ENCODE results near the gene EIF4A3. TPM values are rescaled to one million over a fixed set of nuclear protein-coding genes. Genes with fewer than 3 reads are reported as not detected.
A peak's percentile ranks its signal among the peaks of the same experiment; 100 is the strongest.

Gene EIF4A3
- total and polyA plus RNA-seq, 4 donors, result 29.0 to 35.1 (median 33.4) TPM

- no peak for DNase-seq (ENCODE audit: low spot score)
- Histone ChIP-seq H3K36me3 (ENCODE audit: control insufficient read depth in 4 of 4, insufficient read depth in 3 of 4, low read depth in 1 of 4, low read length in 3 of 4) (peaks cover 0 to 3% (median 2%) of the 10 kb centered on the region in 4 donors), H3K9me3 (ENCODE audit: control insufficient read depth in 4 of 4, low read length in 3 of 4) (no peaks in the 10 kb centered on the region), H3K27ac (ENCODE audit: low read depth in 1 of 2, low read length in 2 of 2) (no peak overlapping the region), H3K27me3 (ENCODE audit: control insufficient read depth in 4 of 4, insufficient read depth in 4 of 4, low read length in 3 of 4) (no peaks in the 10 kb centered on the region), H3K4me1 (ENCODE audit: control insufficient read depth in 4 of 4, insufficient read depth in 4 of 4, low read length in 3 of 4) (no peaks in the 10 kb centered on the region), H3K9ac (ENCODE audit: low read depth in 1 of 2, low read length in 2 of 2) (no peak overlapping the region), H3K4me3 (ENCODE audit: low read depth in 1 of 3, low read length in 3 of 3) (no peak overlapping the region)
- WGBS, result 92% methylated on average over 26 of the region's 26 CpGs
- TF ChIP-seq FOXA1 (IDR thresholded peaks at IDR 0.05) (no peak), ATF3 (IDR thresholded peaks at IDR 0.05) (no peak), YY1 (IDR thresholded peaks at IDR 0.05) (no peak), CTCF (IDR thresholded peaks at IDR 0.05; ENCODE audit: low read depth, low read length, missing input control) (no peak), RXRA (IDR thresholded peaks at IDR 0.05) (no peak), HNF4A (conservative IDR thresholded peaks at IDR 0.05) (no peak), EGR1 (IDR thresholded peaks at IDR 0.05; ENCODE audit: low read depth in 2 of 2) (no peak), ZBTB33 (IDR thresholded peaks at IDR 0.05) (no peak), MAX (IDR thresholded peaks at IDR 0.05) (no peak), FOXA2 (IDR thresholded peaks at IDR 0.05) (no peak), TAF1 (conservative IDR thresholded peaks at IDR 0.05) (no peak), NR2F2 (IDR thresholded peaks at IDR 0.05) (no peak), GABPA (IDR thresholded peaks at IDR 0.05 in 1 of 2, conservative IDR thresholded peaks at IDR 0.05 in 1 of 2) (no peak)
These were observed 35.0 kb downstream of the EIF4A3 start for GRCh38 chr17:80111702-80112470.

GRCh38 chr17:80110927-80111701, 35.8 kb downstream of the EIF4A3 start:
- Histone ChIP-seq H3K4me1 (ENCODE audit: control insufficient read depth in 4 of 4, insufficient read depth in 4 of 4, low read length in 3 of 4) (no peaks in the 10 kb centered on the region), H3K9me3 (ENCODE audit: control insufficient read depth in 4 of 4, low read length in 3 of 4) (no peaks in the 10 kb centered on the region), H3K27ac (ENCODE audit: low read depth in 1 of 2, low read length in 2 of 2) (no peak overlapping the region), H3K4me3 (ENCODE audit: low read depth in 1 of 3, low read length in 3 of 3) (no peak overlapping the region), H3K36me3 (ENCODE audit: control insufficient read depth in 4 of 4, insufficient read depth in 3 of 4, low read depth in 1 of 4, low read length in 3 of 4) (peaks cover 0 to 3% (median 1%) of the 10 kb centered on the region in 4 donors), H3K9ac (ENCODE audit: low read depth in 1 of 2, low read length in 2 of 2) (no peak overlapping the region), H3K27me3 (ENCODE audit: control insufficient read depth in 4 of 4, insufficient read depth in 4 of 4, low read length in 3 of 4) (no peaks in the 10 kb centered on the region)
- 91% methylated on average over 21 of the region's 21 CpGs for WGBS
- DNase-seq (ENCODE audit: low spot score), result peak; percentile 27
- TF ChIP-seq RXRA (IDR thresholded peaks at IDR 0.05) (no peak), ATF3 (IDR thresholded peaks at IDR 0.05) (no peak), JUND (IDR thresholded peaks at IDR 0.05) (no peak), HNF4A (conservative IDR thresholded peaks at IDR 0.05) (no peak), CTCF (IDR thresholded peaks at IDR 0.05; ENCODE audit: low read depth, low read length, missing input control) (no peak), ZBTB33 (IDR thresholded peaks at IDR 0.05) (no peak), REST (IDR thresholded peaks at IDR 0.05) (no peak), FOXA2 (IDR thresholded peaks at IDR 0.05) (no peak)

Data from liver (tissue), 9 donors.